ENCODE data around the gene UTP3.
A peak's percentile ranks its signal among the peaks of the same experiment; 100 is the strongest.

- peak; percentile 99 for TF ChIP-seq CTCF (conservative IDR thresholded peaks at IDR 0.05; ENCODE audit: low read length)
- no peak for TF ChIP-seq EZH2phosphoT487 (IDR thresholded peaks at IDR 0.05; ENCODE audit: borderline replicate concordance, low read depth, low read length)
These were observed at the start of gene UTP3 for GRCh38 chr4:70687821-70688794.
